Common myeloid progenitor, CD34-positive (primary cell): ENCODE measurements around the gene PADI1.
A peak's percentile ranks its signal among the peaks of the same experiment; 100 is the strongest.

Experiments used
- CTCF ChIA-PET: fragments of 350-600 bp; sonication (Branson Sonifier 250); formaldehyde crosslinking; loops from one replicate; lab custom pipeline; 2021; ENCODE audit warnings: antibody characterized with exemption; lab: Charles Lee
- POLR2A ChIA-PET: fragments of 350-600 bp; sonication (Branson Sonifier 250); formaldehyde crosslinking; loops from one replicate; lab custom pipeline; 2021; ENCODE audit warnings: antibody characterized with exemption; lab: Charles Lee
- DNase-seq, 3 donors: peaks; one replicate each; pipeline versions ENCODE4 v3.0.0 to v3.0.0-alpha.2; 2013
- H3K27ac ChIP-seq, 2 experiments: 1 replicate in 1 of 2; 2 replicates in 1 of 2; pipeline ENCODE4 v1.7.0; 2013; ENCODE audit warnings: inconsistent platforms in 2 of 2, low read length in 2 of 2, mild to moderate bottlenecking in 2 of 2, low read depth in 1 of 2, moderate library complexity in 1 of 2; ENCODE audit not compliant: severe bottlenecking in 2 of 2, insufficient read depth in 1 of 2, poor library complexity in 1 of 2
- H3K27me3 ChIP-seq, 5 experiments: replicated peaks in 2 of 5; 1 replicate in 3 of 5; 2 replicates in 2 of 5; pipeline versions ENCODE4 v1.6.1 to v1.7.0; 2013; ENCODE audit warnings: low read length in 4 of 5, mild to moderate bottlenecking in 2 of 5, moderate library complexity in 2 of 5, inconsistent platforms in 1 of 5; ENCODE audit not compliant: insufficient read depth in 5 of 5, control insufficient read depth in 4 of 5
- H3K36me3 ChIP-seq, 4 experiments: 1 replicate in 2 of 4; 2 replicates in 2 of 4; pipeline versions ENCODE4 v1.6.1 to v1.7.0; 2013; ENCODE audit warnings: low read length in 3 of 4, control low read depth in 1 of 4, mild to moderate bottlenecking in 1 of 4; ENCODE audit not compliant: control insufficient read depth in 4 of 4, insufficient read depth in 4 of 4
- H3K4me1 ChIP-seq, 4 experiments: 1 replicate in 3 of 4; 2 replicates in 1 of 4; pipeline versions ENCODE4 v1.6.1 to v1.7.1; 2013; ENCODE audit warnings: low read length in 3 of 4, mild to moderate bottlenecking in 3 of 4, control low read depth in 1 of 4, inconsistent platforms in 1 of 4, moderate library complexity in 1 of 4; ENCODE audit not compliant: control insufficient read depth in 4 of 4, insufficient read depth in 4 of 4; ENCODE audit errors: control extremely low read depth in 1 of 4
- H3K4me3 ChIP-seq, 7 experiments: 1 replicate in 4 of 7; 2 replicates in 3 of 7; pipeline versions ENCODE4 v1.5.1 to v1.7.0; 2013; ENCODE audit warnings: mild to moderate bottlenecking in 7 of 7, low read length in 6 of 7, moderate library complexity in 6 of 7, inconsistent platforms in 2 of 7, low read depth in 2 of 7, control low read depth in 1 of 7; ENCODE audit not compliant: insufficient read depth in 4 of 7, control insufficient read depth in 1 of 7; ENCODE audit errors: extremely low read depth in 1 of 7
- H3K9me3 ChIP-seq, 5 experiments: 1 replicate in 4 of 5; 2 replicates in 1 of 5; pipeline versions ENCODE4 v1.6.1 to v1.7.1; 2013; ENCODE audit warnings: low read length in 4 of 5, mild to moderate bottlenecking in 2 of 5, inconsistent platforms in 1 of 5, low read depth in 1 of 5, moderate library complexity in 1 of 5; ENCODE audit not compliant: control insufficient read depth in 4 of 5, insufficient read depth in 2 of 5; ENCODE audit errors: control extremely low read depth in 1 of 5
- WGBS: methylation state at CpG from one replicate; pipeline ENCODE4 v1.1.5; 2013; ENCODE audit not compliant: insufficient coverage; 5-methylcytosine and 5-hydroxymethylcytosine counted together

Gene PADI1

GRCh38 chr1:17211377-17211776, 6.4 kb downstream of the PADI1 start:
- Histone ChIP-seq H3K36me3 (no peaks in the 10 kb centered on the region), H3K27me3 (no peaks in the 10 kb centered on the region), H3K9me3 (no peaks in the 10 kb centered on the region), H3K27ac (no peak overlapping the region), H3K4me1 (peaks cover 5 to 73% (median 48%) of the 10 kb centered on the region in 4 experiments), H3K4me3 (no peak overlapping the region)
- ChIA-PET CTCF (interaction anchor here (0.7 to 2.6 kb wide), 6 partner anchors 11 to 91 kb away, joined by 3 to 16 read pairs (median 3); no protein-coding TSS in a partner anchor), POLR2A (no interaction called here)
- no peak for DNase-seq
- 97% methylated on average over 5 of the region's 5 CpGs for WGBS

GRCh38 chr1:17212009-17212408, 7.1 kb downstream of the PADI1 start:
- no peak overlapping the region for H3K27ac ChIP-seq
- no peaks in the 10 kb centered on the region for H3K36me3 ChIP-seq
- DNase-seq: no peak
- no peaks in the 10 kb centered on the region for H3K9me3 ChIP-seq
- H3K27me3 ChIP-seq: no peaks in the 10 kb centered on the region
- H3K4me3 ChIP-seq: no peak overlapping the region
- ChIA-PET CTCF (interaction anchor here (1.3 to 2.6 kb wide), 4 partner anchors 17 to 91 kb away, joined by 3 to 16 read pairs (median 4); no protein-coding TSS in a partner anchor), POLR2A (no interaction called here)
- H3K4me1 ChIP-seq: peaks cover 4 to 67% (median 44%) of the 10 kb centered on the region in 4 experiments
- WGBS: 80% methylated on average over 7 of the region's 10 CpGs

GRCh38 chr1:17212487-17213121, 7.7 kb downstream of the PADI1 start:
- no peaks in the 10 kb centered on the region for H3K36me3 ChIP-seq
- DNase-seq: peak; percentile 80 to 94 (median 93)
- 0% methylated on average over 11 of the region's 13 CpGs for WGBS
- POLR2A ChIA-PET: no interaction called here
- CTCF ChIA-PET: interaction anchor here (0.7 to 2.6 kb wide), 8 partner anchors 18 to 92 kb away, joined by 3 to 16 read pairs (median 4); no protein-coding TSS in a partner anchor
- H3K27ac ChIP-seq: no peak overlapping the region
- no peaks in the 10 kb centered on the region for H3K27me3 ChIP-seq
- peaks cover 4 to 61% (median 38%) of the 10 kb centered on the region in 4 experiments for H3K4me1 ChIP-seq
- peak overlapping the region in 4 of 7 experiments; percentile 25 to 51 (median 39) for H3K4me3 ChIP-seq
- no peaks in the 10 kb centered on the region for H3K9me3 ChIP-seq

- Histone ChIP-seq H3K4me1 (peaks cover 4 to 54% (median 33%) of the 10 kb centered on the region in 4 experiments), H3K27me3 (peaks cover 0 to under 1% (median 0%) of the 10 kb centered on the region in 5 experiments), H3K9me3 (no peaks in the 10 kb centered on the region), H3K4me3 (peak overlapping the region in 4 of 7 experiments; percentile 4 to 45 (median 28)), H3K36me3 (no peaks in the 10 kb centered on the region), H3K27ac (no peak overlapping the region)
- POLR2A ChIA-PET: no interaction called here
- CTCF ChIA-PET: interaction anchor here (0.7 to 2.6 kb wide), 8 partner anchors 10 to 88 kb away, joined by 3 to 16 read pairs (median 4); no protein-coding TSS in a partner anchor
- DNase-seq: peak in 2 of 3 donors; percentile 45 to 47
- WGBS: 63% methylated on average over 8 of the region's 13 CpGs
These were observed 8.3 kb downstream of the PADI1 start for GRCh38 chr1:17213148-17213781.

GRCh38 chr1:17213782-17214148, 8.8 kb downstream of the PADI1 start:
- Histone ChIP-seq H3K4me3 (no peak overlapping the region), H3K27me3 (peaks cover 0 to 5% (median 0%) of the 10 kb centered on the region in 5 experiments), H3K4me1 (peaks cover 4 to 54% (median 33%) of the 10 kb centered on the region in 4 experiments), H3K36me3 (no peaks in the 10 kb centered on the region), H3K27ac (no peak overlapping the region), H3K9me3 (no peaks in the 10 kb centered on the region)
- ChIA-PET CTCF (interaction anchor here (1.4 to 2.6 kb wide), 5 partner anchors 9 to 89 kb away, joined by 3 to 16 read pairs (median 5); no protein-coding TSS in a partner anchor), POLR2A (no interaction called here)
- DNase-seq: no peak
- 96% methylated on average over 5 of the region's 9 CpGs for WGBS

GRCh38 chr1:17214876-17215544, 10.1 kb downstream of the PADI1 start:
- POLR2A ChIA-PET: no interaction called here
- H3K4me1 ChIP-seq: peaks cover 4 to 54% (median 33%) of the 10 kb centered on the region in 4 experiments

More at GRCh38 chr1:17214876-17215544, 10.1 kb downstream of the PADI1 start:
- Histone ChIP-seq H3K9me3 (no peaks in the 10 kb centered on the region), H3K27me3 (peaks cover 0 to 5% (median 0%) of the 10 kb centered on the region in 5 experiments), H3K36me3 (no peaks in the 10 kb centered on the region), H3K27ac (no peak overlapping the region), H3K4me3 (no peak overlapping the region)
- peak in 2 of 3 donors; percentile 31 to 38 for DNase-seq
- WGBS: 92% methylated on average over 3 of the region's 5 CpGs
- CTCF ChIA-PET: interaction anchor here (0.6 to 1.8 kb wide), 6 partner anchors 8 to 46 kb away, joined by 3 to 8 read pairs (median 4); no protein-coding TSS in a partner anchor
